Nucleus accumbens (tissue), 56 donors: ENCODE data around the gene CALN1.

Source experiments
- DNase-seq, 56 donors: peaks; one replicate each; lab custom pipeline; 2025; lab: John Stamatoyannopoulos, UW

Gene CALN1

DNA sequence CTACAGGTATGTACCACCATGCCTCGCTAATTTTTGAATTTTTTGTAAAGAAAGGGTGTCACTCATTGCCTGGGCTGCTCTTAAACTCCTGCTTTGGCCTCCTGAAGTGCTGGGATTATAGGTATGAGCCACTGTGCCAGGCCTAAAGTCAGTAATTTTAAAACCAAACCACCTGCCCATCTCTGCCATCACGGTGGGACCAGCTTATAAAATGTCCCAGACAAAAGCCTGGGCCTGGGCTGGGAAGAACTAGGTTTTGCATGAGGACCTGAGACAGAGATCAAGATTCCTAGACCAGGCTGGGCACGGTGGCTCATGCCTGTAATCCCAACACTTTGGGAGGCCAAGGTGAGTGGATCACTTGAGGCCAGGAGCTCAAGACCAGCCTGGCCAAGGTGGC lies 395.6 kb downstream of the CALN1 start:
- DNase-seq, result no peak

DNA sequence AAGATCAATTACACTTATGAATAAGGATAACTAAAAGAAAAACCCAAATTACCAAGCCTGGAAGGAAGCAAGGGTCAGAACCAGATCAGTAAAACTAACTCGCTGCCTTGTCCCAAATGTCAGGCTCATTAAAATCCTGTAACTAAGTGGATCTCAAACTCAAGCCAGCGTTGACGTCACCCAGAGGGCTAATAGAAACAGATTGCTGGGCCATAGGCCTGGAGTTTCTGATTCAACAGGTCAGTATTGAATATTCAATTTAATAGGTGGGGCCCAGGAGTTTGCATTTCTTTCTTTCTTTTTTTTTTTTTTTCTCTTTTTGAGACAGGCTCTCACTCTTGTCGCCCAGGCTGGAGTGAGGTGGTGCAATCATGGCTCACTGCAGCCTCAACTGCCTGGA lies 397.0 kb downstream of the CALN1 start:
- no peak for DNase-seq

DNA sequence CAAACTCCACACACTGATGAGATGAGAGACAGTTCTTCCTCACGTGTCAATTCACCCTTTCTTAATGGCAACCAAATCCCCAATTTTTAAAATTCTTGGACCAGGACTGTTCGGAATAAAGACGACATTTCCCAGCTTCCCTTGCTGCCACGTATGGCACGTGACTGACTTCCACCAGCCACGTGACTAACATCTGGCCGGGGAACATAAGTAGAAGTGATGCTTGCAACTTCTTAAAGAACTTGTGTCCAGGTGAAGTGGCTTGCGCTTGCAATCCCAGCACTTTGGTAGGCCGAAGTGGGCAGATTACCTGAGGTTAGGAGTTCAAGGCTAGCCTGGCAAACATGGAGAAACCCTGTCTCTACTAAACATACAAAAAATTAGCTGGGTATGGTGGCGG lies 405.1 kb downstream of the CALN1 start:
- DNase-seq, result no peak

DNA sequence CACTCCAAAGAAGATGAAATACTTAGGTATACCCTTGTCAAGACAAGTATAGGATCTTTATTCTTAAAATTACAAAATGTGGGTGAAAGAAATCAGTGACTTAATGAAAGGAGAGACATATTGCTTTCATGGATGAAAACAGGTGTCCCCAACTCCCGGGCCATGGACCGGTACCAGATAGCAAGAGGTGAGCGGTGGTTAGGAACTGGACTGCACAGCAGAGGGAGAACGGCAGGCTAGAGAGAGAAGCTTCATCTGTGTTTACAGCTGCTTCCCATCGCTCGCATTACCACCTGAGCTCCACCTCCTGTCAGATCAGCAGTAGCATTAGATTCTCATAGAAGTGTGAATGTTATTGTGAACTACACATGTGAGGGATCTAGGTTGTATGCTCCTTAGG lies 408.9 kb downstream of the CALN1 start:
- no peak for DNase-seq

DNA sequence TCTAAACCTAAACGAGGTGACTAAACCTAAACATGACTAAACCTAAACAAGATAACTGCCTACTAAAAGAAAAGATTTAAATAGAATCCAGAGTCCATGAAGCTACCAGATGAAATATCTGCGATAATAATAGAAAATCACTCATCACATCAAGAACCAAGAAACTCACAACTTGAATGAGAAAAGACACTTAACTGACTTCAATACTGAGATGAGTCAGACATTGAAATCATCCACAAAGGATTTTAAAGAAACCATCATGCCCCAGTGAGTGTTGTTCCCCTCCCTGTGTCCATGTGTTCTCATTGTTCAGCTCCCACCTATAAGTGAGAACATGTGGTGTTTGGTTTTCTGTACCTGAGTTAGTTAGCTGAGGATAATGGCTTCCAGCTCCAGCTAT lies 416.0 kb downstream of the CALN1 start:
- peak in 1 of 56 donors; percentile 35 for DNase-seq

DNA sequence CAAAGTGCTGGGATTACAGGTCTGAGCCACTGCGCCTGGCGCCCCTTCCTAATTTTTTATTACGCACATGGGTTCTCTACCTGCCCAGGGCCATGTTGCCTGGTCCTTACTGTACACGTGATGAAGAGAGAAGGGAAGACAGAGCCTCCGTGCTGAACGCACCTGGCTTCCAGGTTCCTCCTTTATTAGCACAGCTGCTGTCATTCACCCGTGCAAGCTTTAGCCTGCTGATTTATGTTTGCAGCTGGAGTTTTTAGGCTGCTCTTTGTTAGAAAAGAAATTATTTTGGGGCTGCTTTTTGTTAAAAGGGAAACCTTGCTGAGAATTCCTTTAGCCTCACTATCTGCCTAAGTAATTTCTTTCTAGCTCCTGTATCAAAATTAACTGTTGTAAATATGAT lies 417.0 kb downstream of the CALN1 start:
- DNase-seq, result no peak

DNA sequence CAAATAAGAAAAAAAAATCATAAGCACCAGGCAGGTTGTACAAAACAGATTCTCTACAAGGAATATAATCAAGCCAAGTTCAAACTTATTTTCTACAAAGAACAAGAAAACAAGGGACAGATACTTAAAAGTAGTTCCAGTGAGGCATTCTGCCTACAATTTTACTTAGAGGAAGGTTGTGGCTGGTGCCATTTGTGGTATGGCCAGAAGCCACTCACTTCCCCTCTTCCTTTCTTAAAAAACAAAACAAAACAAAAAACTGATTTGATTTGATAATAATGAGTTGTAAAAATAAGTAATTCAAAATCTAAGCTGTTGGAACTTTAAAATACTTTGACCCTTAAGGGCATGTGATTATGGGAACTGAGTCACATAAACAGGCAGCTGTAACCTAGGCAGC lies 420.6 kb downstream of the CALN1 start:
- no peak for DNase-seq

DNA sequence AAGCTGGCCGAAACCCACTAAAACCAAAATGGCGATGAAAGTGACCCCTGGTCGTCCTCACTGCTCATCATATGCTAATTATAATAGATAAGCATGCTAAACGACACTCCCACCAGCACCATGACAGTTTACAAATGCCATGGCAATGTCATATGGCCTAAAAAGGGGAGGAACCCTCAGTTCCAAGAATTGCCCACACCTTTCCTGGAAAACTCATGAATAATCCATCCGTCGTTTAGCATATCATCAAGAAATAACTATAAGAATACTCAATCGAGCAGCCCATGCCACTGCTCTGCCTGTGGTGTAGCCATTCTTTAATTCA lies 422.0 kb downstream of the CALN1 start:
- no peak for DNase-seq

DNA sequence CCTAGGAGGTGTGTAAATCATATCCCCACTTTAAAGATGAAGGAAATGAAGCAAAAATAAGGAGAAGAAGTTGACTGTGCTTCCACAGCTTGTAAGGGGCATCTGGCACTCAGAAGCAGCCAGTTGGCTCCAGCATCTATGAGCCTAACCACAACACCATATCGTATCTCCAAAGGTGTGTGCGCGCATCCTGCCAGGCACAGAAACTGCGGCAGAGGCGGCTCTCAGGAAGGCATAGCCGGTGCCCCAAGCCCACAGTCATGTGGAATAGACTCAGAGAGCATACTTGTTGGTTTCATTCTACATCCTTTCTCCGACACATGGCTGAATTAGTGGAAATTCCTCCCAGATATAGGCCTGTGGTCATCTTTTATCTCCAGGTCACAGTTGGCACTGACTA lies 423.9 kb downstream of the CALN1 start:
- DNase-seq, result no peak

DNA sequence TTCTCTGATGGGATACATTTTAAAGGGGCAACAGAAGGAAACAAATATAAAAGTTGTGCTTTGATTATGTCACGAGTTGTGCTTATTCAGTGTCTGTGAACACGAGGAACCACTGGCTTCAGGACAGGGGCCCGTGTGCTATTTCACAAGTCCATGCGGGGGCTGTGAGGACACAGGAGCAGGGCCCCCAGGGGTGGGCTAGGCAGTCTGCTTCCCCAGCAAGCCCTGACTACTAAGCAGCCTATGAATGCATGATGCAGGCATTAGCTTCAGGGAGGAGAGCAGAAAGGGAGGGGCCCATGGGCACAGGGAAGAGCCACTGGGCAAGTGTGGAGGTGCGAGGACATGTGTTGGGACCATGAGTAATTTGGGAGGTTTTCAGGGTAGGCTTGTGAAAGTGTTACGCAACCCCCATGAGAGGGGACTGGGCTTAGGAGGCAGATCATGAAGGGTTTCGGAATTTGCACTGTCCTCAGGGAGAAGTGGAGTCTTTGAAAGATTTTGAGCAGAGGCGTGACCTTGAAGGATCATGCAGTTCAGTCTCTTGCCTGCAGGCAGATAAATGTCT lies 424.9 kb downstream of the CALN1 start:
- no peak for DNase-seq

DNA sequence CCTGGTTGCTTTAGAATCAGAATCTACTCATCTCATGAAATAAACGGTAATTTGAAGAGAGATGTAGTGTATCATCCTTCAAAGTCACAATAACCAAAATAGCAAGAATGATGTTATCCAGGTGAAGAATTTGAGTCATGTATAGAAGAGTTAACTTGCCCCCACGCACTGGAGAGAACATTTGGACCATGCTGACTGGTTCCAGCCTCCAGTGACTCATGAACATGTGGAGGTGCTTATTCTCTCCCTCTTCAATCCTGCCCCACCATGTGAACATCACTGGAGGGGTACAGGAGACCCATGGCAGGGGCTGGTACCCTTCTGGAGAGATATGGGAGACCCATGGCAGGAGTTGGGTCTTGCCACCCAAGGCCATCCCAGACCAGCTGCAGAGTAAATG lies 427.8 kb downstream of the CALN1 start:
- DNase-seq, result peak in 7 of 56 donors; percentile 7 to 27 (median 18)

DNA sequence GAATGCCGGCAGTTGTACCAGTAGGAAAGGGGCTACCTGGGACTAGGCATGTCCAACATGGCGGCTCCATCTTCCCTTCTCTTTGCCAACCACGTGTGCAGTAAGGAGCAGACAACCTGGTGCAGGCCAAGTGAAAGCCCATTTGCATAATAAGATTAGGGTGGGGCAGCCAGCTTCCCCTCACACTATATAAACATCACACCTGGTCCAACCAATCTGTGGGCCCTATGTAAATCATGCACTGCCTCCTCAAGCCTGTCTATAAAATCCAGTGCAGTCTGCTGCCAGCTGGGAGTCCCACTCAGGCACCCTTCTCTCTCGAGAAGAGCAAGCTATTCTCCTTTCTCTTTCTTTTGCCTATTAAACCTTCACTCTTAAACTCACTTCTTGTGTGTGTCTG lies 429.3 kb downstream of the CALN1 start:
- DNase-seq, result no peak

DNA sequence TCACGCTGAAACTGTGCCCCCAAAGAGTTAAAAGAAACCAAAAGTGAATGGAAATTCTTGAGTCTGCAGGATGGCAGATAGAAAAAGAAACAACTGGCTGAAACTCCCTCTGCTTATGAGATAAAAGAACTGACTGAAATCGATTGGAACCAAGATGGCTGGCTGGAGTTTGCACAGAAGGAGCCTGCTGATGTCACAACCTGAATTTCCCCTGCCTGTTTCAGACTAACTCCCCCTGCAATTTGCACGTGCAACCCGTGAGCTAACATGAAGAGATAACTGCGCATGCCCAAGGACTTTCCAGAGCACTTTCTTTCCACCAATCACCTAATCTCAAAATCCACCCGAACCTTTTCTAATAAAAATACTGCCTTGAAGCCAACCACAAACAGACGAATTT lies 435.5 kb downstream of the CALN1 start:
- DNase-seq, result no peak

DNA sequence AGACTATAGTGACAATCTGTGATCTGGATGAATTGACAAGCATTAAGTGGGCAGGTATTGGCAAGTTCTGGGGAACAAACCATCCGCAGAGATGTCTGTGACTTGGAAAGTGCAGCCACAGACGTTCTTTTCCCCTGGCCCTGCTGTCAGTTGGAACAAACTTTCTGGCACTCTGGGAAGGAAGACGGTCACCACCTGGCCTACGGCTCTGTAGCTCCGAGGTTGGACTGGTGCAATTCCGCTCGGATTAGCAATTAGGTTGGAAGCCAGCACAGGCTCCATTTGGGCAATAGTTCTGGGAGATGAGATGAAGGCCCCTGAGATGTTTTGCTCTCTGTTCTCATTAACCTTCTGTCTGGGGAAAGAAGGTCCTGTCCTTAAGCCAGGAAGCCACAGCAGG lies 437.5 kb downstream of the CALN1 start:
- no peak for DNase-seq

DNA sequence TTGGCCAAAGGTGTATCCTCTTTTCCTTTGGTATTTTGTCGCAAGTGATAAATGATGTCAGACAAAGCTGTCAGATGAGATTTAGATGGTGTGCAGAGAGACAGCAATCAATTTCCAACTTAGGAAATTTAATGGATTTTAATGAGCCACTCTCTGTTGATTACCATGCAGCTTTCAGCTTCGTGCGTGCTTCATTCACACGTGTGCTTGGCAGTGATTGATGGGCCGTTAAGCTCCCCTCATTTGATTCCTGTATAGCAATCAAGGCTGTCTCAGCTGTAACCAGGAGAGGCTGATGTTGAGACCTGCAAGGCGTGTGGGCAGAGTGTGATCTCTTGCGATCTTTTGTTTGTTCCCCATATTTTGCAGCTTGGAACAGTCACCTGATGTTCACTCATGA lies 439.6 kb downstream of the CALN1 start:
- peak in 2 of 56 donors; percentile 1 to 4 for DNase-seq

DNA sequence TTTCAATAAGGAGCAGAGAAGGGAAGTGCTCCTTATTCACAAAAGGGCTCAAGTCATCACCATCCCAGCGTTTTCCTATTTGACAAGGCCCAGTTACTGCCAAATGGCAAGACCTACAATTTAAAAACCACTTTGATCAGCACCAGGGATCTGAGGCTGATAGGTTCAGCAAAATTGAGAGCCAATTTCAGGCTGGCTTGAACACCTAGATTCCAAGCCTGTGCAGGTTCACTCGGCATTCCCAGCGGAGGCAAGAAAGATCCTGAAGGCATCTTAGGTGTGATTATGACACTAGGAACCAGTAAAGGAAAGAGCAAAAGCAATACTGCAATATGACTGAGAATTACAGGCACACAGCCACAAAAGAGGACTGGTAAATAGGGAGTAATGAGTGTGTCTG lies 441.4 kb downstream of the CALN1 start:
- no peak for DNase-seq

DNA sequence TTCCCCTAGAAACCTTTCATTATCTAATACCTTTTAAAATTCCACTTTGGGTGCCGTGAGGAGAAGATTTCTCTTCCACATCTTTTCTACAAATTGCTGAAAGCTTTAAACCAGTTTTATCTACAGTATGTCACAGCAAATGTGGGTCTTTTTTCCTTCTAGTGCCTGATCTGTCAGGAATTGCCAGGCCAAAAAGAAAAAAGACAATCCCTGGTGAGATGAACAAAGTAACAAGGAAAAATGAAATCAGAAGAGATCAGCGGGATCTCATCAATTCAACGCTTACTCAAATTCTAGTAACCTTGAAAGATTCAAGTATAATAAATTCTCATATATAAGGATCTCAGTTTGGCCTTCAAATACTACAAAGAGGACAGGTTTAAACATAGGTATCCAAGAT lies 449.5 kb downstream of the CALN1 start:
- DNase-seq, result no peak

DNA sequence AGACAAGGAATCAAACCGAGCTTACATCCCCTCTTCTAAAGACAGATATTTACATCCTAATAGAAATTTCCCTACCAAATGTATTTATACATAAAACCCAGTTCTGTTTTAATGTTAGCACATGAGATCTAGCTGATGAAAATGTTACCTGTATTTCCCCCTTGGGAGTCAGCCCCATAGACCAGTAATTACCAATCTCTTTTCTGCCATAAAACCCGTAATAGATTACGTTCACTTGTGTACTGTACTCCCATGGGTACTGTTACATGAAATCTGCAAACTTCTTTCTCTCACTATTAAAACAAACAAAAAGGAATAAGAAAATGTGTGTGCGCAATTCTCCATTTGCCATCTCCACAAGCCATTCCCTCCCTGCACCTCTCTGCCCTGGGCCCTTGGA lies 450.9 kb downstream of the CALN1 start:
- no peak for DNase-seq

DNA sequence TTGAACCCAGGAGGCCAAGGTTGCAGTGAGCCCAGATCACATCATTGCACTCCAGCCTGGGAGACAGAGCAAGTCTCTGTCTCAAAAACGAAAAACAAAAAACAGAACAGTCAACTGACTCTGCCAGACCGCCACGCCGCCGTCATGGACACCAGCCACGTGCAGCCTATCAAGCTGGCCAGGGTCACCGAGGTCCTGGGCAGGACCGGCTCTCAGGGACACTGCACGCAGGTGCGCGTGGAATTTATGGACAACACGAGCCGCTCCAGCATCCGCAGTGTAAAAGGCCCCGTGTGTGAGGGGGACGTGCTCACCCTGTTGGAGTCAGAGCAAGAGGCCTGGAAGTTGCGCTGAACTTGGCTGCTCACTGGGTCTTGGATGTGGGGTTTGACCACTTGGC lies 470.0 kb downstream of the CALN1 start:
- no peak for DNase-seq

DNA sequence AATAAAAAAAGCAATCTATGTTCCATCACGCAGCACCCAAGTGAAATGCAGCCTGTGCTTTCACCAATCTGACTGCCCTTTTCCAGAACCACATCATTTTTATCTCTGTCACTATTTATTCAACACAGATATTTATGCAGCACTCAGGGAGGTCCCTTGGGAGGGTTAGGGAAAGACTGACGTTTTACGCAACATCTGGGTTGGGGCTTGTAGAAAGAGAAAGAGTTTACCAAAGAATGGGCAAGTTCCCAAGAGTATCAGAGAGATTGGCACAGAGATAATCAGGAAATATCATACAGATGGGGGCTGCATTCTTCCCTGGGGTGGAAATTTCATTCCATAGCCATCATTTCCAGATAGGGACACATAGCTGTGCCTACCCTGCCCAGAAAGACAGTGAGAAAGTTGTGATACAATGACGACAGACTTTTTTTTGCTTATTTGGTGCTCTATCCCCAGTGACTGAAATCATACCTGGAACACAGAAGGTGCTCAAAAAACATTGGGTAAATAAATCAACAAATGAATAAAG lies 474.2 kb downstream of the CALN1 start:
- DNase-seq, result no peak

DNA sequence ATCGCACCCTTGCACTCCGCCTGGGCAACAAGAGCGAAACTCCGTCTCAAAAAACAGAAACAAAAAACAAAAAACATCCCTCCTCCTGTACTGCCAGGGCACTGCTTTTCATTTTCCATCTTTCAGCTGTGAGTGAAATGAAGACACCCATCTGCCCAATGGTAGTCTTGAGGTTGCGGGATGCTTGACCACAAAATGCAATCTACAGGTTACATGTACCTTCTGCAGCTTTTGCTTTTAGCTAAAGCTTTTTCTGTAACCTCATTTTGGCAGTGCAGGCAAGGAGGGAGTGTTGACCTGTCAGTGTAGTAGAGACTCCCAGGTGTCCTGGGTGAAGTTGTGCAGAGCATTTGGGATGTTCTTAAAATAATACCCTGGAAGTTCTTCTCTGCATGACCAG lies 476.5 kb downstream of the CALN1 start:
- DNase-seq, result no peak

DNA sequence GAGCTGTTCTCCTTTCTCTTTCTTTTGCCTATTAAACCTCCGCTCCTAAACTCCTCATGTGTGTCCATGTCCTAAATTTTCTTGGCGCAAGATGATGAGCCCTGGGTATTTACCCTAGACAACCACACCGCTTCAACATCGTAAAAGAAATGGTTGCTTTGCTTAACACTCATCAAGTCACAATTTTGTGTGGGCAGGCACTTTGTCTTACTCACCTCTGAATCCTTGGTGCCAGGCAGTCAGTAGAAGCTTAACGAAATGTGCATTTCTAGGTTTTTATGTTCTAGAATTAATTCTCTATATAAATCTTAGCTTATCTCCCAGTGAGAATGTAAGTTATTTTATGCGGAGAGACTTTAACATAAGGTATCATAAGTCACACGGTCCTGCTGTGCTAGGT lies 478.7 kb downstream of the CALN1 start:
- peak in 8 of 56 donors; percentile 0 to 16 (median 4) for DNase-seq

DNA sequence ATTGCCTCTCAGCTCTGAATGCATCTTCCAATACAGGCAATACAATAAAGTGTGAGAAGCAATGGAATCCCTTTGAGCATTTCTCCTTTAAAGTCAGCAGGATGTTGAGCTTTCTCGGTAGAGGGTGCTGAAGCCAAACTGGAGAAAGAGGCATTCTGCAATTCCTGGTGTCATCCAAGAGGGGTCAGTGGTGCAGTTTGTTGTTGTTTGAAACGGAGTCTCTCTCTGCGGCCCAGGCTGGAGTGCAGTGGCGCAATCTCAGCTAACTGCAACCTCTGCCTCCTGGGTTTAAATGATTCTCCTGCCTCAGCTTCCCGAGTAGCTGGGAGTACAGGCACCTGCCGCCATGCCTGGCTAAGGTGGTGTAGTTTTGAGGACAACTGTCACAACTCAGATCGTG lies 486.5 kb downstream of the CALN1 start:
- no peak for DNase-seq
